ENCODE data around the gene RABL3.
A peak's percentile ranks its signal among the peaks of the same experiment; 100 is the strongest.

RABL3 gene

GRCh38 chr3:120780977-120781376, 38.7 kb upstream of the RABL3 start:
- Histone ChIP-seq H2BK5ac (ENCODE audit: low read depth, low read length, poor library complexity, severe bottlenecking) (no peak overlapping the region), H2BK12ac (ENCODE audit: low read length in 2 of 2) (no peak overlapping the region), H3K9me3 (ENCODE audit: control insufficient read depth, low read length) (no peaks in the 10 kb centered on the region), H3K79me1 (replicated peaks; ENCODE audit: low read length, poor library complexity, severe bottlenecking) (peaks cover 13% of the 10 kb centered on the region), H3K23ac (ENCODE audit: low read length in 2 of 2) (no peak overlapping the region), H3K14ac (ENCODE audit: low read length in 2 of 2) (peak overlapping the region in 1 of 2 experiments; percentile 65), H3K36me3 (ENCODE audit: control insufficient read depth in 1 of 2, insufficient read depth in 2 of 2, low read depth in 1 of 2, low read length in 2 of 2) (peaks cover 3 to 44% of the 10 kb centered on the region in 2 experiments), H3K9ac (ENCODE audit: low read length) (no peak overlapping the region), H2AFZ (ENCODE audit: low read depth, low read length) (peak overlapping the region; percentile 61), H4K8ac (ENCODE audit: low read length) (peak overlapping the region; percentile 52), H3K27me3 (ENCODE audit: control insufficient read depth in 1 of 2, insufficient read depth in 1 of 2, low read length in 2 of 2) (no peaks in the 10 kb centered on the region), H3K4me2 (ENCODE audit: low read length, poor library complexity, severe bottlenecking) (peak overlapping the region; percentile 43), H3K18ac (ENCODE audit: low read depth in 1 of 2, low read length in 2 of 2) (peak overlapping the region in 1 of 2 experiments; percentile 52), H3K4me3 (ENCODE audit: insufficient read depth in 1 of 2, low read depth in 1 of 2, low read length in 2 of 2) (no peak overlapping the region), H2BK15ac (ENCODE audit: low read depth, poor library complexity, severe bottlenecking) (no peak overlapping the region), H3K4me1 (ENCODE audit: control insufficient read depth, insufficient read depth, low read depth, low read length) (peaks cover 7% of the 10 kb centered on the region), H2BK120ac (ENCODE audit: low read depth, low read length) (no peak overlapping the region), H2AK5ac (ENCODE audit: low read length, severe bottlenecking) (no peak overlapping the region), H3K4ac (ENCODE audit: low read depth in 1 of 2, low read length in 2 of 2) (peak overlapping the region in 1 of 2 experiments; percentile 80), H4K91ac (ENCODE audit: low read length) (no peak overlapping the region), H3K27ac (ENCODE audit: low read length, poor library complexity, severe bottlenecking) (peak overlapping the region; percentile 28)
- peak; percentile 85 for DNase-seq
- 30% methylated on average over 13 of the region's 13 CpGs for WGBS

GRCh38 chr3:120778776-120779175, 36.5 kb upstream of the RABL3 start:
- Histone ChIP-seq H3K4me2 (ENCODE audit: low read length, poor library complexity, severe bottlenecking) (no peak overlapping the region), H3K4me1 (ENCODE audit: control insufficient read depth, insufficient read depth, low read depth, low read length) (peaks cover 5% of the 10 kb centered on the region), H3K27me3 (ENCODE audit: control insufficient read depth in 1 of 2, insufficient read depth in 1 of 2, low read length in 2 of 2) (no peaks in the 10 kb centered on the region), H2BK120ac (ENCODE audit: low read depth, low read length) (no peak overlapping the region), H2AFZ (ENCODE audit: low read depth, low read length) (no peak overlapping the region), H3K4ac (ENCODE audit: low read depth in 1 of 2, low read length in 2 of 2) (no peak overlapping the region), H4K8ac (ENCODE audit: low read length) (no peak overlapping the region), H3K36me3 (ENCODE audit: control insufficient read depth in 1 of 2, insufficient read depth in 2 of 2, low read depth in 1 of 2, low read length in 2 of 2) (peaks cover 3 to 58% of the 10 kb centered on the region in 2 experiments), H2BK12ac (ENCODE audit: low read length in 2 of 2) (no peak overlapping the region), H3K23ac (ENCODE audit: low read length in 2 of 2) (no peak overlapping the region), H2BK15ac (ENCODE audit: low read depth, poor library complexity, severe bottlenecking) (no peak overlapping the region), H2BK5ac (ENCODE audit: low read depth, low read length, poor library complexity, severe bottlenecking) (no peak overlapping the region), H3K9me3 (ENCODE audit: control insufficient read depth, low read length) (no peaks in the 10 kb centered on the region), H3K9ac (ENCODE audit: low read length) (no peak overlapping the region), H4K91ac (ENCODE audit: low read length) (no peak overlapping the region), H3K27ac (ENCODE audit: low read length, poor library complexity, severe bottlenecking) (no peak overlapping the region), H2AK5ac (ENCODE audit: low read length, severe bottlenecking) (no peak overlapping the region), H3K14ac (ENCODE audit: low read length in 2 of 2) (no peak overlapping the region), H3K4me3 (ENCODE audit: insufficient read depth in 1 of 2, low read depth in 1 of 2, low read length in 2 of 2) (no peak overlapping the region), H3K79me1 (replicated peaks; ENCODE audit: low read length, poor library complexity, severe bottlenecking) (peaks cover 14% of the 10 kb centered on the region), H3K18ac (ENCODE audit: low read depth in 1 of 2, low read length in 2 of 2) (no peak overlapping the region)
- 98% methylated on average over 3 of the region's 3 CpGs for WGBS
- no peak for DNase-seq

- no peak overlapping the region for H2BK15ac ChIP-seq (ENCODE audit: low read depth, poor library complexity, severe bottlenecking)
- H3K36me3 ChIP-seq (ENCODE audit: control insufficient read depth in 1 of 2, insufficient read depth in 2 of 2, low read depth in 1 of 2, low read length in 2 of 2), result peaks cover 3 to 70% of the 10 kb centered on the region in 2 experiments
- H3K23ac ChIP-seq (ENCODE audit: low read length in 2 of 2), result no peak overlapping the region
- no peak overlapping the region for H2BK12ac ChIP-seq (ENCODE audit: low read length in 2 of 2)
- no peak overlapping the region for H3K27ac ChIP-seq (ENCODE audit: low read length, poor library complexity, severe bottlenecking)
- peaks cover 24% of the 10 kb centered on the region for H3K79me1 ChIP-seq (replicated peaks; ENCODE audit: low read length, poor library complexity, severe bottlenecking)
- H3K4me1 ChIP-seq (ENCODE audit: control insufficient read depth, insufficient read depth, low read depth, low read length), result no peaks in the 10 kb centered on the region
- WGBS, result 95% methylated on average over 4 of the region's 4 CpGs
- no peak overlapping the region for H3K18ac ChIP-seq (ENCODE audit: low read depth in 1 of 2, low read length in 2 of 2)
- no peaks in the 10 kb centered on the region for H3K9me3 ChIP-seq (ENCODE audit: control insufficient read depth, low read length)
- no peak overlapping the region for H3K14ac ChIP-seq (ENCODE audit: low read length in 2 of 2)
- H4K91ac ChIP-seq (ENCODE audit: low read length), result no peak overlapping the region
- H2AK5ac ChIP-seq (ENCODE audit: low read length, severe bottlenecking), result no peak overlapping the region
- no peaks in the 10 kb centered on the region for H3K27me3 ChIP-seq (ENCODE audit: control insufficient read depth in 1 of 2, insufficient read depth in 1 of 2, low read length in 2 of 2)
- no peak overlapping the region for H2BK5ac ChIP-seq (ENCODE audit: low read depth, low read length, poor library complexity, severe bottlenecking)
- no peak overlapping the region for H4K8ac ChIP-seq (ENCODE audit: low read length)
- no peak overlapping the region for H3K9ac ChIP-seq (ENCODE audit: low read length)
- no peak for DNase-seq
- no peak overlapping the region for H3K4me2 ChIP-seq (ENCODE audit: low read length, poor library complexity, severe bottlenecking)
- no peak overlapping the region for H3K4ac ChIP-seq (ENCODE audit: low read depth in 1 of 2, low read length in 2 of 2)
- H2BK120ac ChIP-seq (ENCODE audit: low read depth, low read length), result no peak overlapping the region
- H3K4me3 ChIP-seq (ENCODE audit: insufficient read depth in 1 of 2, low read depth in 1 of 2, low read length in 2 of 2), result no peak overlapping the region
- no peak overlapping the region for H2AFZ ChIP-seq (ENCODE audit: low read depth, low read length)
These were observed 33.1 kb upstream of the RABL3 start for GRCh38 chr3:120775411-120775810.

- peak; percentile 34 for DNase-seq
- H4K91ac ChIP-seq (ENCODE audit: low read length), result no peak overlapping the region
- peaks cover 3 to 57% of the 10 kb centered on the region in 2 experiments for H3K36me3 ChIP-seq (ENCODE audit: control insufficient read depth in 1 of 2, insufficient read depth in 2 of 2, low read depth in 1 of 2, low read length in 2 of 2)
- H2AFZ ChIP-seq (ENCODE audit: low read depth, low read length), result no peak overlapping the region
- H3K4me2 ChIP-seq (ENCODE audit: low read length, poor library complexity, severe bottlenecking), result no peak overlapping the region
- H3K27ac ChIP-seq (ENCODE audit: low read length, poor library complexity, severe bottlenecking), result no peak overlapping the region
- H2BK12ac ChIP-seq (ENCODE audit: low read length in 2 of 2), result no peak overlapping the region
- no peak overlapping the region for H3K23ac ChIP-seq (ENCODE audit: low read length in 2 of 2)
- H3K4me1 ChIP-seq (ENCODE audit: control insufficient read depth, insufficient read depth, low read depth, low read length), result no peaks in the 10 kb centered on the region
- no peak overlapping the region for H2AK5ac ChIP-seq (ENCODE audit: low read length, severe bottlenecking)
- no peak overlapping the region for H2BK120ac ChIP-seq (ENCODE audit: low read depth, low read length)
- H3K4ac ChIP-seq (ENCODE audit: low read depth in 1 of 2, low read length in 2 of 2), result no peak overlapping the region
- no peak overlapping the region for H4K8ac ChIP-seq (ENCODE audit: low read length)
- no peak overlapping the region for H3K14ac ChIP-seq (ENCODE audit: low read length in 2 of 2)
- H2BK15ac ChIP-seq (ENCODE audit: low read depth, poor library complexity, severe bottlenecking), result no peak overlapping the region
- no peaks in the 10 kb centered on the region for H3K9me3 ChIP-seq (ENCODE audit: control insufficient read depth, low read length)
- no peaks in the 10 kb centered on the region for H3K27me3 ChIP-seq (ENCODE audit: control insufficient read depth in 1 of 2, insufficient read depth in 1 of 2, low read length in 2 of 2)
- H3K18ac ChIP-seq (ENCODE audit: low read depth in 1 of 2, low read length in 2 of 2), result no peak overlapping the region
- no peak overlapping the region for H3K4me3 ChIP-seq (ENCODE audit: insufficient read depth in 1 of 2, low read depth in 1 of 2, low read length in 2 of 2)
- no peak overlapping the region for H2BK5ac ChIP-seq (ENCODE audit: low read depth, low read length, poor library complexity, severe bottlenecking)
- H3K79me1 ChIP-seq (replicated peaks; ENCODE audit: low read length, poor library complexity, severe bottlenecking), result peaks cover 28% of the 10 kb centered on the region
- no peak overlapping the region for H3K9ac ChIP-seq (ENCODE audit: low read length)
These were observed 31.6 kb upstream of the RABL3 start for GRCh38 chr3:120773932-120774331.
